LNCAP (cell line): ENCODE data around the gene MYO1B.

Experiments
- CTCF ChIP-seq: fragments of 450-650 bp; IDR thresholded peaks from 2 replicates; pipeline ENCODE4 v1.5.1; 2017; ENCODE audit warnings: mild to moderate bottlenecking

Gene MYO1B

GRCh38 chr2:191241418-191241817 lies 3.8 kb upstream of the MYO1B start:
- TF ChIP-seq CTCF, result no peak

- no peak for TF ChIP-seq CTCF
These were observed 2.0 kb upstream of the MYO1B start for GRCh38 chr2:191243154-191243553.

GRCh38 chr2:191244350-191244749 lies 854 bp upstream of the MYO1B start:
- TF ChIP-seq CTCF, result no peak

GRCh38 chr2:191245869-191246531 lies 796 bp downstream of the MYO1B start:
- no peak for TF ChIP-seq CTCF

GRCh38 chr2:191246820-191247380 lies 1.7 kb downstream of the MYO1B start:
- no peak for TF ChIP-seq CTCF

GRCh38 chr2:191247381-191248057 lies 2.3 kb downstream of the MYO1B start:
- no peak for TF ChIP-seq CTCF

GRCh38 chr2:191249156-191249813 lies 4.1 kb downstream of the MYO1B start:
- no peak for TF ChIP-seq CTCF
